ENCODE data around the gene ODC1.

DNA sequence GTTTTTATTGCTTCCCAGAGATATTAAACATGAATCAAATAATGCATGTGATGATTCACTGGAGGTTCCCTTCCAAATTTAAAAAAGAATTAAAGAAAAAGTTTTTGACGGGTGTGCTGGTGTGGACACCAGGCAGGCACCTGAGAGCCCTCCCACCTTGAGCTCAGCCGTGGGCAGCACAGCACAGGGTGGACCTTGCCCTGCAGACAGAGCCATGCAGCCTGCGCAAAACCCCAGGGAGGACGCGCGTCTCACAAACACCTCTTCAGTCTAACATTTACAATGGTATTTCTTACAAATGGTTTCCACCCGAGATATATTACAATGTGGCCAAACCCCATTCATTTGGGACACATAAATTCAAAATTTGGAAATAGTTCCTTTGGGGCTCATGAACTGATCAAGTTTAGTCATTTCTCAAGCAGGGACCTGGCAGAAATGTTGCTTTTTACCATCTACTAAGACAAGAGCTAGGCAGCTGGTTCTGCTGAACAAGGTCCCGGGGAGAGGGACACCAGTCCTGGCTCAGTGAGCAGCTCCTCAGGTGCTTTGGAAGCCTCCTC lies 45.4 kb downstream of the ODC1 start:
- TF ChIP-seq, protein P1, sequence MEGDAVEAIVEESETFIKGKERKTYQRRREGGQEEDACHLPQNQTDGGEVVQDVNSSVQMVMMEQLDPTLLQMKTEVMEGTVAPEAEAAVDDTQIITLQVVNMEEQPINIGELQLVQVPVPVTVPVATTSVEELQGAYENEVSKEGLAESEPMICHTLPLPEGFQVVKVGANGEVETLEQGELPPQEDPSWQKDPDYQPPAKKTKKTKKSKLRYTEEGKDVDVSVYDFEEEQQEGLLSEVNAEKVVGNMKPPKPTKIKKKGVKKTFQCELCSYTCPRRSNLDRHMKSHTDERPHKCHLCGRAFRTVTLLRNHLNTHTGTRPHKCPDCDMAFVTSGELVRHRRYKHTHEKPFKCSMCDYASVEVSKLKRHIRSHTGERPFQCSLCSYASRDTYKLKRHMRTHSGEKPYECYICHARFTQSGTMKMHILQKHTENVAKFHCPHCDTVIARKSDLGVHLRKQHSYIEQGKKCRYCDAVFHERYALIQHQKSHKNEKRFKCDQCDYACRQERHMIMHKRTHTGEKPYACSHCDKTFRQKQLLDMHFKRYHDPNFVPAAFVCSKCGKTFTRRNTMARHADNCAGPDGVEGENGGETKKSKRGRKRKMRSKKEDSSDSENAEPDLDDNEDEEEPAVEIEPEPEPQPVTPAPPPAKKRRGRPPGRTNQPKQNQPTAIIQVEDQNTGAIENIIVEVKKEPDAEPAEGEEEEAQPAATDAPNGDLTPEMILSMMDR (optimal IDR thresholded peaks at IDR 0.05 in 1 of 3, IDR thresholded peaks at IDR 0.05 in 1 of 3, conservative IDR thresholded peaks at IDR 0.05 in 1 of 3; ENCODE audit: extremely low read depth in 1 of 3, insufficient read depth in 2 of 3, low read length in 3 of 3) = no peak
- no peak for TF ChIP-seq EZH2 (IDR thresholded peaks at IDR 0.05; ENCODE audit: low read length)
